ENCODE results near the gene RPS6KB2.

RPS6KB2 gene

DNA sequence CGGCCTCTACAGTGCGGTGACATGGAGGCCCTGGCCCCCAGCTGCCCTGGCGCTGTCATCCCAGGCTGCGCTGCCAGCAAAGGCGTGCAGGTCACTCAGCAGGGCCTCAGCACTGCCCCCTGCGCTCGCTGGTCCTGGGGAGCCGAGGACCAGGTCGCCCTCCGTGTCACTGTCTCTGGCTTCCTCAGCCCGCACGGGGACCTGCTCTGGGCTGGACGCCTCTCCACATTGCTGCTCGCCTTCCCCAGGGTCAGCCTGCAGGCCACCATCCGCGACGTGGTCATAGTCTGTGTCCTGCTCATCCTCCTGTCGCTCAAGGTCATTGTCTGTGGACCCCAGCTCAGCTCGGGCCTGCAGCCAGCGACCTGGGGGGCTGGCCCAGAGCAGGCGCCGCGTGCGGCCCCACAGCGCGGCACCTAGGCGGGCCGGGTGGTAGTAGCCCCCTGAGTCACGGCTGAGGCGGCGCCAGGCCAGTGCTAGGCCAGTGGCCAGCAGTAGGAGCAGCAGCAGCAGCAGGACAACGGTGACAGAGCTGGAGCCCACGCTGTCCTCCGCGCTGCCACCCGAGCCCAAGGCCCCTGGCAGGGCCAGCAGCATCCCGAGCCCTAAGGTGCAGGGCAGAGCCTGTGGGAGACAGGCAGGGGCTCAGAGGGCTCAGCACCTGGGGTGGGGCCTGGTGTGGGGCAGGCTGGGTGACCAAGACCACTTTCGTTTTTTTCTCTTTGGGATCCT is 7.6 kb downstream of the RPS6KB2 start:
- Histone ChIP-seq H3K27me3 (replicated peaks; ENCODE audit: insufficient read depth, low read length) (no peaks in the 10 kb centered on the region), H3K27ac (ENCODE audit: low read length) (no peak overlapping the region), H3F3A (ENCODE audit: insufficient read depth, low read length) (no peaks in the 10 kb centered on the region), H2AFZ (ENCODE audit: low read length) (no peak overlapping the region), H3K4me3 (ENCODE audit: low read length) (no peak overlapping the region), H4K20me1 (ENCODE audit: insufficient read depth, low read length) (no peaks in the 10 kb centered on the region), H3K4me2 (ENCODE audit: low read depth, low read length) (no peak overlapping the region), H3K9me2 (replicated peaks; ENCODE audit: insufficient read depth, low read length) (no peaks in the 10 kb centered on the region), H3K9ac (ENCODE audit: low read length) (no peak overlapping the region), H3K36me3 (replicated peaks; ENCODE audit: insufficient read depth, low read length) (no peaks in the 10 kb centered on the region; the same call in 1 of the 2 replicates), H3K9me3 (replicated peaks; ENCODE audit: insufficient read depth, low read length) (no peaks in the 10 kb centered on the region), H3K4me1 (ENCODE audit: low read length) (no peaks in the 10 kb centered on the region), H3K79me2 (ENCODE audit: low read length) (peaks cover 8% of the 10 kb centered on the region; the same call in 1 of the 2 replicates)
- DNase-seq, result no peak
- TF ChIP-seq EZH2 (optimal IDR thresholded peaks at IDR 0.05; ENCODE audit: low read depth, low read length) (no peak), EZH2phosphoT487 (IDR thresholded peaks at IDR 0.05; ENCODE audit: low read length) (no peak)
- TF ChIP-seq, protein P1, sequence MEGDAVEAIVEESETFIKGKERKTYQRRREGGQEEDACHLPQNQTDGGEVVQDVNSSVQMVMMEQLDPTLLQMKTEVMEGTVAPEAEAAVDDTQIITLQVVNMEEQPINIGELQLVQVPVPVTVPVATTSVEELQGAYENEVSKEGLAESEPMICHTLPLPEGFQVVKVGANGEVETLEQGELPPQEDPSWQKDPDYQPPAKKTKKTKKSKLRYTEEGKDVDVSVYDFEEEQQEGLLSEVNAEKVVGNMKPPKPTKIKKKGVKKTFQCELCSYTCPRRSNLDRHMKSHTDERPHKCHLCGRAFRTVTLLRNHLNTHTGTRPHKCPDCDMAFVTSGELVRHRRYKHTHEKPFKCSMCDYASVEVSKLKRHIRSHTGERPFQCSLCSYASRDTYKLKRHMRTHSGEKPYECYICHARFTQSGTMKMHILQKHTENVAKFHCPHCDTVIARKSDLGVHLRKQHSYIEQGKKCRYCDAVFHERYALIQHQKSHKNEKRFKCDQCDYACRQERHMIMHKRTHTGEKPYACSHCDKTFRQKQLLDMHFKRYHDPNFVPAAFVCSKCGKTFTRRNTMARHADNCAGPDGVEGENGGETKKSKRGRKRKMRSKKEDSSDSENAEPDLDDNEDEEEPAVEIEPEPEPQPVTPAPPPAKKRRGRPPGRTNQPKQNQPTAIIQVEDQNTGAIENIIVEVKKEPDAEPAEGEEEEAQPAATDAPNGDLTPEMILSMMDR (IDR thresholded peaks at IDR 0.05; ENCODE audit: low read length), result no peak

DNA sequence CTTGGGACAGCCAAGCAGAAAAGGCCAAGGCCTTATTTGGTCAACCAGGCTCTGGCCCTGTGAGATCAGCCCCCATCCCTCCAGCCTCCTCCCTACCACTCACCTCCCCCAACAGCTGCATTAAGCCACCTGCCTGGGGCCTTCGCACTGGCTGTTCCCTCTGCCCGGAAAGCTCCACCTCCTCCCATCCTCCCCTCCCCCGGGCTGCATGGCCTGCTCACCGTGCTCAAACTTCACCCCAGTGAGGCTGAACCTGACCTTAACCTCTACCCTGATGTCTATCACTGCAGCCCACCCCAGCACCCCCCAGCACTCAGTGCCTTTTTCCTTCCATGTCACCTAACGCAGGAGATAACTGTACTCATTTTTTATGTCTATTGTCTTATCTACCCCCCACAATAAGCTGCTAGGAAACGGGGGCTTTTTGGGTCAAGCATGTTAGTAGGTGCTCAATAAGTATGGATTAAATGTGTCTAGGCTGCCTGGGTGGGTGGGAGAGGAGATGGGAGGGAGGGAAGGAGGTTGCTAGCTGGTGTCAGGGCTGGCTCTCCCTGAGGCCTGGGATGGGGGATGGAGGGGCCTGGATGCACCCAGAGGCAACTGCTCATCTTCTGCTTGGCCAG is 8.3 kb downstream of the RPS6KB2 start:
- Histone ChIP-seq H3K27ac (ENCODE audit: low read length) (no peak overlapping the region), H3K36me3 (replicated peaks; ENCODE audit: insufficient read depth, low read length) (no peaks in the 10 kb centered on the region; the same call in 1 of the 2 replicates), H3K4me2 (ENCODE audit: low read depth, low read length) (no peak overlapping the region), H4K20me1 (ENCODE audit: insufficient read depth, low read length) (no peaks in the 10 kb centered on the region), H3F3A (ENCODE audit: insufficient read depth, low read length) (no peaks in the 10 kb centered on the region), H3K9me3 (replicated peaks; ENCODE audit: insufficient read depth, low read length) (no peaks in the 10 kb centered on the region), H3K9ac (ENCODE audit: low read length) (no peak overlapping the region), H3K4me1 (ENCODE audit: low read length) (no peaks in the 10 kb centered on the region), H3K79me2 (ENCODE audit: low read length) (peaks cover 3% of the 10 kb centered on the region; the same call in 1 of the 2 replicates), H3K9me2 (replicated peaks; ENCODE audit: insufficient read depth, low read length) (no peaks in the 10 kb centered on the region), H3K27me3 (replicated peaks; ENCODE audit: insufficient read depth, low read length) (no peaks in the 10 kb centered on the region), H3K4me3 (ENCODE audit: low read length) (no peak overlapping the region), H2AFZ (ENCODE audit: low read length) (no peak overlapping the region)
- TF ChIP-seq, protein P1 (IDR thresholded peaks at IDR 0.05; ENCODE audit: low read length), result no peak
- no peak for TF ChIP-seq EZH2phosphoT487 (IDR thresholded peaks at IDR 0.05; ENCODE audit: low read length)
- TF ChIP-seq EZH2 (optimal IDR thresholded peaks at IDR 0.05; ENCODE audit: low read depth, low read length), result no peak
- DNase-seq, result no peak

DNA sequence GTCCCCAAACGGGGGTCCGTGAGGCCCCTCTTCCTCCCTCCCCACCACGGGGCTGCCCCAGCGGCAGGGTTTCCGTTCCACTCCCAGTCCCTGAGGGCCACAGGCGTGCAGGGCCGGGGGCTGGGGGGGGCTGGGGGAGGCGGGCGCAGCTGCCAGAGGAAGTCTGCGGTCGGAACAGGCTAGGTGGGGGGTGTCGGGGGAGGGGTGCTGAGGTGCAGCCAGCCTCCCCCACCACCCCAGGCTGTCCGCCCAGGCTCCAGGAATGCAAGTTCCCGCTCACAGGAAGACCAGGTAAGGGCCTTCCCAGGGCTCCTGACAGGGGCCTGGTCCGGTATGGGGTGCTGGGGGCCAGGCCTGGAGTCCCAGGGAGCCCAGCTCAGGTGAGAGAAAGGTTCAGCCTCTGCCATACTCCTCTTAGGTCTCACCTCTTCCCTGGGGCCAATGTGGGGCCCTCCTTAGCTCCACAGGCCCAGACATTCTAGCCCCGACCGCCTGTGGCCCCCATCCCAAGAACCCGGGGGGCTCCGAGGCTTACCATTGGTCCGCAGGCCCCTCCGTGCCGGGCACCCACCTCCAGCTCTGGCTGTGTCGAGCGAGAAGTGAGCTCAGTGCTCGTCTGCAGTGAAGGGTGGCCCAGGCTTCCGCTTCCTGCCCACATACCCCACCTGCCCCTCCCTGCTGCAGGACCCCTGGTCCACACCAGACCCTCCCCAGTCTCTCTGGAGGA is 9.0 kb downstream of the RPS6KB2 start, which contains the start of gene PTPRCAP:
PTPRCAP (minus strand) TSS at position 601 of the 727 bp plus-strand sequence; CDS start at position 538, 63 bp downstream.
- Histone ChIP-seq H3K4me2 (ENCODE audit: low read depth, low read length) (no peak within 1 kb of the TSS), H3K9ac (ENCODE audit: low read length) (no peak within 1 kb of the TSS), H3K27me3 (replicated peaks; ENCODE audit: insufficient read depth, low read length) (no peaks in the 10 kb centered on the region), H3K36me3 (replicated peaks; ENCODE audit: insufficient read depth, low read length) (no peaks in the 10 kb centered on the region; the same call in 1 of the 2 replicates), H3K4me3 (ENCODE audit: low read length) (no peak within 1 kb of the TSS), H3K4me1 (ENCODE audit: low read length) (no peaks in the 10 kb centered on the region), H3K9me2 (replicated peaks; ENCODE audit: insufficient read depth, low read length) (no peaks in the 10 kb centered on the region), H4K20me1 (ENCODE audit: insufficient read depth, low read length) (no peaks in the 10 kb centered on the region), H3K79me2 (ENCODE audit: low read length) (no peaks in the 10 kb centered on the region), H3K27ac (ENCODE audit: low read length) (no peak within 1 kb of the TSS), H3K9me3 (replicated peaks; ENCODE audit: insufficient read depth, low read length) (no peaks in the 10 kb centered on the region), H3F3A (ENCODE audit: insufficient read depth, low read length) (no peaks in the 10 kb centered on the region), H2AFZ (ENCODE audit: low read length) (no peak within 1 kb of the TSS)
- no peak for DNase-seq
- no peak for TF ChIP-seq EZH2 (optimal IDR thresholded peaks at IDR 0.05; ENCODE audit: low read depth, low read length)
- no peak for TF ChIP-seq EZH2phosphoT487 (IDR thresholded peaks at IDR 0.05; ENCODE audit: low read length)
- TF ChIP-seq, protein P1 (IDR thresholded peaks at IDR 0.05; ENCODE audit: low read length), result no peak
